Liver (tissue), 9 donors: ENCODE results near the gene POGK. TPM values are rescaled to one million over a fixed set of nuclear protein-coding genes. Genes with fewer than 3 reads are reported as not detected.
A peak's percentile ranks its signal among the peaks of the same experiment; 100 is the strongest.

ENCODE experiments used
- DNase-seq: peaks from one replicate; pipeline ENCODE4 v3.0.0-alpha.2; 2017; ENCODE audit warnings: low spot score
- H3K27ac ChIP-seq, 2 donors: one replicate each; pipeline ENCODE4 v1.7.0; 2013; ENCODE audit warnings: inconsistent platforms in 2 of 2, low read length in 2 of 2, control low read depth in 1 of 2, low read depth in 1 of 2, mild to moderate bottlenecking in 1 of 2
- H3K27me3 ChIP-seq, 4 donors: one replicate each; pipeline versions ENCODE4 v1.6.1 to v1.7.0; 2013; ENCODE audit warnings: low read length in 3 of 4, inconsistent platforms in 1 of 4, mild to moderate bottlenecking in 1 of 4, moderate library complexity in 1 of 4; ENCODE audit not compliant: control insufficient read depth in 4 of 4, insufficient read depth in 4 of 4
- H3K36me3 ChIP-seq, 4 donors: one replicate each; pipeline versions ENCODE4 v1.6.1 to v1.7.0; 2013; ENCODE audit warnings: low read length in 3 of 4, mild to moderate bottlenecking in 3 of 4, low read depth in 1 of 4, moderate library complexity in 1 of 4; ENCODE audit not compliant: control insufficient read depth in 4 of 4, insufficient read depth in 3 of 4
- H3K4me1 ChIP-seq, 4 donors: one replicate each; pipeline versions ENCODE4 v1.6.1 to v1.7.0; 2013; ENCODE audit warnings: low read length in 3 of 4, mild to moderate bottlenecking in 3 of 4, moderate library complexity in 1 of 4; ENCODE audit not compliant: control insufficient read depth in 4 of 4, insufficient read depth in 4 of 4
- H3K4me3 ChIP-seq, 3 donors: one replicate each; pipeline versions ENCODE4 v1.6.1 to v1.7.0; 2013; ENCODE audit warnings: low read length in 3 of 3, control low read depth in 1 of 3, low read depth in 1 of 3, mild to moderate bottlenecking in 1 of 3
- H3K9ac ChIP-seq, 2 donors: one replicate each; pipeline ENCODE4 v1.7.0; 2013; ENCODE audit warnings: low read length in 2 of 2, mild to moderate bottlenecking in 2 of 2, moderate library complexity in 2 of 2, control low read depth in 1 of 2, low read depth in 1 of 2
- H3K9me3 ChIP-seq, 4 donors: one replicate each; pipeline versions ENCODE4 v1.6.1 to v1.7.0; 2013; ENCODE audit warnings: low read length in 3 of 4; ENCODE audit not compliant: control insufficient read depth in 4 of 4
- ATF3 ChIP-seq: IDR thresholded peaks from 2 replicates; pipeline ENCODE4 v1.6.1; 2016; ENCODE audit warnings: antibody characterized with exemption
- EGR1 ChIP-seq, 2 donors: IDR thresholded peaks; 2 replicates each; pipeline ENCODE4 v1.6.1; 2016 to 2018; ENCODE audit warnings: antibody characterized with exemption in 2 of 2, low read depth in 2 of 2
- FOXA1 ChIP-seq: IDR thresholded peaks from 2 replicates; pipeline ENCODE4 v1.6.1; 2016; ENCODE audit warnings: antibody characterized with exemption
- FOXA2 ChIP-seq: IDR thresholded peaks from 2 replicates; pipeline ENCODE4 v1.6.1; 2016; ENCODE audit warnings: antibody characterized with exemption
- GABPA ChIP-seq, 2 donors: IDR thresholded peaks in 1 of 2; conservative IDR thresholded peaks in 1 of 2; 2 replicates each; pipeline ENCODE4 v1.6.1; 2016; ENCODE audit warnings: antibody characterized with exemption in 2 of 2, mild to moderate bottlenecking in 1 of 2, moderate library complexity in 1 of 2
- HNF4A ChIP-seq, 2 donors: conservative IDR thresholded peaks; 2 replicates each; pipeline ENCODE4 v1.6.1; 2016; ENCODE audit warnings: antibody characterized with exemption in 2 of 2, mild to moderate bottlenecking in 2 of 2
- HNF4G ChIP-seq: IDR thresholded peaks from 2 replicates; pipeline ENCODE4 v1.6.1; 2016; ENCODE audit warnings: antibody characterized with exemption
- JUND ChIP-seq, 2 donors: IDR thresholded peaks; 2 replicates each; pipeline ENCODE4 v1.6.1; 2016; ENCODE audit warnings: antibody characterized with exemption in 2 of 2
- NR2F2 ChIP-seq: IDR thresholded peaks from 2 replicates; pipeline ENCODE4 v1.6.1; 2016; ENCODE audit warnings: antibody characterized with exemption
- RAD21 ChIP-seq, 2 donors: IDR thresholded peaks; 2 replicates each; pipeline ENCODE4 v1.6.1; 2016; ENCODE audit warnings: antibody characterized with exemption in 2 of 2, mild to moderate bottlenecking in 2 of 2
- RXRA ChIP-seq, 2 donors: IDR thresholded peaks; 2 replicates each; pipeline ENCODE4 v1.6.1; 2017 to 2018; ENCODE audit warnings: antibody characterized with exemption in 2 of 2, mild to moderate bottlenecking in 1 of 2
- SP1 ChIP-seq: IDR thresholded peaks from 2 replicates; pipeline ENCODE4 v1.6.1; 2018; ENCODE audit warnings: antibody characterized with exemption, mild to moderate bottlenecking
- TAF1 ChIP-seq: conservative IDR thresholded peaks from 2 replicates; pipeline ENCODE4 v1.6.1; 2016; ENCODE audit warnings: antibody characterized with exemption, mild to moderate bottlenecking
- YY1 ChIP-seq: IDR thresholded peaks from 2 replicates; pipeline ENCODE4 v1.6.1; 2016; ENCODE audit warnings: antibody characterized with exemption, mild to moderate bottlenecking
- WGBS: extraction: QIAGEN DNeasy Blood & Tissue Kit; methylation state at CpG from one replicate; pipeline ENCODE4 v1.1.7; 2013; 5-methylcytosine and 5-hydroxymethylcytosine counted together
- polyA plus RNA-seq, 2 donors: library from polyadenylated mRNA; stranded (reverse) in 1 of 2; unstranded in 1 of 2; fragments of 200-250 nt in 1 of 2; fragments of >200 nt in 1 of 2; fragmentation: Nextera tagmentation in 1 of 2; extraction: Ambion mirVana in 1 of 2; gene quantifications; one replicate each; pipeline versions ENCODE4 v1.2.1 to v1.2.3, GENCODE V29; 2013 to 2015
- total RNA-seq, 2 donors: library from RNA; depleted of rRNA; stranded (reverse); fragments of >200 nt; gene quantifications; one replicate each; pipeline ENCODE4 v1.2.3, GENCODE V29; 2014
- TF ChIP-seq, protein P1 (sequence below): IDR thresholded peaks from 2 replicates; pipeline ENCODE4 v1.6.1; 2016; ENCODE audit warnings: antibody characterized with exemption
- TF ChIP-seq, protein P2 (sequence below): IDR thresholded peaks from 2 replicates; pipeline ENCODE4 v1.6.1; 2016; ENCODE audit warnings: antibody characterized with exemption, mild to moderate bottlenecking
- TF ChIP-seq, protein P3 (sequence below): fragments of 150-350 bp; IDR thresholded peaks from 2 replicates; pipeline ENCODE4 v1.5.1; 2017; ENCODE audit warnings: improper control_type of control experiment, low read depth, low read length; ENCODE audit not compliant: missing input control
- TF ChIP-seq, protein P4 (sequence below): IDR thresholded peaks from 2 replicates; pipeline ENCODE4 v1.6.1; 2016; ENCODE audit warnings: antibody characterized with exemption
- donor health status: healthy.
- donor health status: healthy.
- donor health status: healthy.
- donor health status: healthy.
- donor health status: healthy.

The POGK gene
- total and polyA plus RNA-seq, 4 donors, result 4.2 to 14.1 (median 6.7) TPM

DNA sequence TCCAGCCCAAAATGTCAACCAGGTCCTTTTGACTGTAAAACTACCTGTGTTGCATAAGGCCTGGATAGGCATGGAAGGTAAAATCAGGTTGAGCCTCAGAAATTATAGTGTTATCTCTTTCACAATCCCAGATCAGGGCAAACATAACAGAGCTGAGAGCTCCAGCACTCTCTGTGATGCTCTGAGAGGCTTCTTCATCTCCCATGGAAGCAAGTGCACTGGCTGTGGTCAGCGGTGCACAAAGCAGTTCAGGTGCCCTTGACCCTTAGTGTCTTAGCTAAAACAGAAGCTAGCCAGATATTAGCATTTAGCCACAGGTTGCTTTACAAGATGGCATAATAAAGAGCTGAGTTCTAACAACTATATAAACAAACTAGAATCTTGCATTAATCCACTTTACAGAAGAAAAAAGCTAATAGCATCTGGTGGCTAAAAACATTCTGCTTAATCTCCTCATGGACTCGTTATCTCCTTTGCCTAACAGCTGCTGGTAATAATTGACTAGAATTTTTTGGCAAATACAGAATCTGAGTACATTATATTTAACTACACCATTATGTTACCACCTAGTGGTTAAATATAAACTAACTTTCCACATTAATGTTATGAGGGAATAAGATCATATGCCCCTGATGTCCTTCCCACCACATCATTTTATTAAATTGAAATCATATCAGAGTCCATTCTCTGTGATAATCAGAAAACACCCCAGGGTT lies 25.6 kb upstream of the POGK start:
- Histone ChIP-seq H3K36me3 (no peaks in the 10 kb centered on the region), H3K9me3 (no peaks in the 10 kb centered on the region), H3K27me3 (no peaks in the 10 kb centered on the region), H3K4me1 (peaks cover 2 to 14% (median 11%) of the 10 kb centered on the region in 4 donors), H3K27ac (peak overlapping the region in 1 of 2 donors; percentile 18), H3K9ac (no peak overlapping the region), H3K4me3 (no peak overlapping the region)
- TF ChIP-seq HNF4G (no peak), JUND (IDR thresholded peaks at IDR 0.05) (no peak), ATF3 (no peak), YY1 (no peak), NR2F2 (no peak), HNF4A (conservative IDR thresholded peaks at IDR 0.05) (peak in 1 of 2 donors; percentile 31), RAD21 (IDR thresholded peaks at IDR 0.05) (peak; percentile 50 to 54), FOXA2 (no peak), FOXA1 (no peak), TAF1 (no peak), GABPA (IDR thresholded peaks at IDR 0.05 in 1 of 2, conservative IDR thresholded peaks at IDR 0.05 in 1 of 2) (no peak), EGR1 (IDR thresholded peaks at IDR 0.05; ENCODE audit: low read depth in 2 of 2) (no peak), RXRA (IDR thresholded peaks at IDR 0.05) (peak in 1 of 2 donors; percentile 13), SP1 (no peak)
- TF ChIP-seq, protein P1, sequence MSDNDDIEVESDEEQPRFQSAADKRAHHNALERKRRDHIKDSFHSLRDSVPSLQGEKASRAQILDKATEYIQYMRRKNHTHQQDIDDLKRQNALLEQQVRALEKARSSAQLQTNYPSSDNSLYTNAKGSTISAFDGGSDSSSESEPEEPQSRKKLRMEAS, result no peak
- TF ChIP-seq, protein P2, sequence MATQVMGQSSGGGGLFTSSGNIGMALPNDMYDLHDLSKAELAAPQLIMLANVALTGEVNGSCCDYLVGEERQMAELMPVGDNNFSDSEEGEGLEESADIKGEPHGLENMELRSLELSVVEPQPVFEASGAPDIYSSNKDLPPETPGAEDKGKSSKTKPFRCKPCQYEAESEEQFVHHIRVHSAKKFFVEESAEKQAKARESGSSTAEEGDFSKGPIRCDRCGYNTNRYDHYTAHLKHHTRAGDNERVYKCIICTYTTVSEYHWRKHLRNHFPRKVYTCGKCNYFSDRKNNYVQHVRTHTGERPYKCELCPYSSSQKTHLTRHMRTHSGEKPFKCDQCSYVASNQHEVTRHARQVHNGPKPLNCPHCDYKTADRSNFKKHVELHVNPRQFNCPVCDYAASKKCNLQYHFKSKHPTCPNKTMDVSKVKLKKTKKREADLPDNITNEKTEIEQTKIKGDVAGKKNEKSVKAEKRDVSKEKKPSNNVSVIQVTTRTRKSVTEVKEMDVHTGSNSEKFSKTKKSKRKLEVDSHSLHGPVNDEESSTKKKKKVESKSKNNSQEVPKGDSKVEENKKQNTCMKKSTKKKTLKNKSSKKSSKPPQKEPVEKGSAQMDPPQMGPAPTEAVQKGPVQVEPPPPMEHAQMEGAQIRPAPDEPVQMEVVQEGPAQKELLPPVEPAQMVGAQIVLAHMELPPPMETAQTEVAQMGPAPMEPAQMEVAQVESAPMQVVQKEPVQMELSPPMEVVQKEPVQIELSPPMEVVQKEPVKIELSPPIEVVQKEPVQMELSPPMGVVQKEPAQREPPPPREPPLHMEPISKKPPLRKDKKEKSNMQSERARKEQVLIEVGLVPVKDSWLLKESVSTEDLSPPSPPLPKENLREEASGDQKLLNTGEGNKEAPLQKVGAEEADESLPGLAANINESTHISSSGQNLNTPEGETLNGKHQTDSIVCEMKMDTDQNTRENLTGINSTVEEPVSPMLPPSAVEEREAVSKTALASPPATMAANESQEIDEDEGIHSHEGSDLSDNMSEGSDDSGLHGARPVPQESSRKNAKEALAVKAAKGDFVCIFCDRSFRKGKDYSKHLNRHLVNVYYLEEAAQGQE, result no peak
- TF ChIP-seq, protein P3, sequence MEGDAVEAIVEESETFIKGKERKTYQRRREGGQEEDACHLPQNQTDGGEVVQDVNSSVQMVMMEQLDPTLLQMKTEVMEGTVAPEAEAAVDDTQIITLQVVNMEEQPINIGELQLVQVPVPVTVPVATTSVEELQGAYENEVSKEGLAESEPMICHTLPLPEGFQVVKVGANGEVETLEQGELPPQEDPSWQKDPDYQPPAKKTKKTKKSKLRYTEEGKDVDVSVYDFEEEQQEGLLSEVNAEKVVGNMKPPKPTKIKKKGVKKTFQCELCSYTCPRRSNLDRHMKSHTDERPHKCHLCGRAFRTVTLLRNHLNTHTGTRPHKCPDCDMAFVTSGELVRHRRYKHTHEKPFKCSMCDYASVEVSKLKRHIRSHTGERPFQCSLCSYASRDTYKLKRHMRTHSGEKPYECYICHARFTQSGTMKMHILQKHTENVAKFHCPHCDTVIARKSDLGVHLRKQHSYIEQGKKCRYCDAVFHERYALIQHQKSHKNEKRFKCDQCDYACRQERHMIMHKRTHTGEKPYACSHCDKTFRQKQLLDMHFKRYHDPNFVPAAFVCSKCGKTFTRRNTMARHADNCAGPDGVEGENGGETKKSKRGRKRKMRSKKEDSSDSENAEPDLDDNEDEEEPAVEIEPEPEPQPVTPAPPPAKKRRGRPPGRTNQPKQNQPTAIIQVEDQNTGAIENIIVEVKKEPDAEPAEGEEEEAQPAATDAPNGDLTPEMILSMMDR, result peak; percentile 12
- TF ChIP-seq, protein P4, sequence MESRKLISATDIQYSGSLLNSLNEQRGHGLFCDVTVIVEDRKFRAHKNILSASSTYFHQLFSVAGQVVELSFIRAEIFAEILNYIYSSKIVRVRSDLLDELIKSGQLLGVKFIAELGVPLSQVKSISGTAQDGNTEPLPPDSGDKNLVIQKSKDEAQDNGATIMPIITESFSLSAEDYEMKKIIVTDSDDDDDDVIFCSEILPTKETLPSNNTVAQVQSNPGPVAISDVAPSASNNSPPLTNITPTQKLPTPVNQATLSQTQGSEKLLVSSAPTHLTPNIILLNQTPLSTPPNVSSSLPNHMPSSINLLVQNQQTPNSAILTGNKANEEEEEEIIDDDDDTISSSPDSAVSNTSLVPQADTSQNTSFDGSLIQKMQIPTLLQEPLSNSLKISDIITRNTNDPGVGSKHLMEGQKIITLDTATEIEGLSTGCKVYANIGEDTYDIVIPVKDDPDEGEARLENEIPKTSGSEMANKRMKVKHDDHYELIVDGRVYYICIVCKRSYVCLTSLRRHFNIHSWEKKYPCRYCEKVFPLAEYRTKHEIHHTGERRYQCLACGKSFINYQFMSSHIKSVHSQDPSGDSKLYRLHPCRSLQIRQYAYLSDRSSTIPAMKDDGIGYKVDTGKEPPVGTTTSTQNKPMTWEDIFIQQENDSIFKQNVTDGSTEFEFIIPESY, result no peak
- WGBS, result 19% methylated on average over 2 of the region's 2 CpGs
- no peak for DNase-seq
